22Rv1 (cell line): Measurements from ENCODE around the gene TPRX2.

ENCODE experiments used
- ZFX ChIP-seq: fragments of 450-650 bp; IDR thresholded peaks from 2 replicates; pipeline ENCODE4 v1.6.1; 2017; ENCODE audit warnings: antibody characterized with exemption, borderline replicate concordance
- TF ChIP-seq, protein P1 (sequence below): fragments of 450-650 bp; IDR thresholded peaks from 2 replicates; pipeline ENCODE4 v1.5.1; 2017; ENCODE audit warnings: mild to moderate bottlenecking

DNA sequence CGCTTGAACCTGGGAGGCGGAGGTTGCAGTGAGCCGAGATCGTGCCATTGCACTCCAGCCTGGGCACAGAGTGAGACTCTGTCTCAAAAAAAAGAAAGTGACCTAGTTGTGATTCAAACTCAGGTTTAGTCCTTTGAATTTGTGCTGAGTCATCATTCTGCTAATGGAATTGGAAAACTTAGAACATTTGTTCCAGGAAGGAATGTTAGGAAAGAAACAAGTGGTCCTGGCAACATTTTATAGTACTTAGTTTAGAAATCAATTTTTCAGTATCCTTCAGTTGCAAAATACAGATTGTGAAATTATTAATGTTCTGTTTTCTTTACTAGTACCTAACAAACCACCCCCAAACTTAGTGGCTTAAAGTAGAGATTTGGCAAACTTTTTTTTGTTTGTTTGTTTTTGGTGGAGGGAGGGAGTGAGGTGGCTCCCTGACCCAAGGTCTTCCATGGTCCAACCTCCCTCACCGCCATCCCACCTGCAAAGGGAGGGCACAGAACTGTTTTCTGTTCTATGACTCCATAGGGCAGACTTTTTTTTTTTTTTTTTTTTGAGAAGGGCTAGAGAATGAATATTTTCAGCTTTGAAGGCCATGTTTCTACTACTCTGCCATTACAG lies 36.2 kb downstream of the TPRX2 start:
- TF ChIP-seq, protein P1, sequence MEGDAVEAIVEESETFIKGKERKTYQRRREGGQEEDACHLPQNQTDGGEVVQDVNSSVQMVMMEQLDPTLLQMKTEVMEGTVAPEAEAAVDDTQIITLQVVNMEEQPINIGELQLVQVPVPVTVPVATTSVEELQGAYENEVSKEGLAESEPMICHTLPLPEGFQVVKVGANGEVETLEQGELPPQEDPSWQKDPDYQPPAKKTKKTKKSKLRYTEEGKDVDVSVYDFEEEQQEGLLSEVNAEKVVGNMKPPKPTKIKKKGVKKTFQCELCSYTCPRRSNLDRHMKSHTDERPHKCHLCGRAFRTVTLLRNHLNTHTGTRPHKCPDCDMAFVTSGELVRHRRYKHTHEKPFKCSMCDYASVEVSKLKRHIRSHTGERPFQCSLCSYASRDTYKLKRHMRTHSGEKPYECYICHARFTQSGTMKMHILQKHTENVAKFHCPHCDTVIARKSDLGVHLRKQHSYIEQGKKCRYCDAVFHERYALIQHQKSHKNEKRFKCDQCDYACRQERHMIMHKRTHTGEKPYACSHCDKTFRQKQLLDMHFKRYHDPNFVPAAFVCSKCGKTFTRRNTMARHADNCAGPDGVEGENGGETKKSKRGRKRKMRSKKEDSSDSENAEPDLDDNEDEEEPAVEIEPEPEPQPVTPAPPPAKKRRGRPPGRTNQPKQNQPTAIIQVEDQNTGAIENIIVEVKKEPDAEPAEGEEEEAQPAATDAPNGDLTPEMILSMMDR = no peak
- no peak for TF ChIP-seq ZFX
